Uterus (tissue), 2 donors: Measurements from ENCODE around the gene VWA8.

Experiments
- CTCF ChIP-seq, 4 experiments: fragments of 200-600 bp in 2 of 4; fragments of 450-650 bp in 2 of 4; sonication (generic) in 2 of 4; IDR thresholded peaks; one replicate each; pipeline ENCODE4 v1.5.1; 2016 to 2019; ENCODE audit warnings: antibody characterized with exemption in 4 of 4, mild to moderate bottlenecking in 2 of 4, moderate library complexity in 1 of 4
- POLR2A ChIP-seq, 2 donors: fragments of 450-650 bp; IDR thresholded peaks; one replicate each; pipeline ENCODE4 v1.6.1; 2016; ENCODE audit warnings: antibody characterized with exemption in 2 of 2, mild to moderate bottlenecking in 1 of 2, moderate library complexity in 1 of 2

DNA sequence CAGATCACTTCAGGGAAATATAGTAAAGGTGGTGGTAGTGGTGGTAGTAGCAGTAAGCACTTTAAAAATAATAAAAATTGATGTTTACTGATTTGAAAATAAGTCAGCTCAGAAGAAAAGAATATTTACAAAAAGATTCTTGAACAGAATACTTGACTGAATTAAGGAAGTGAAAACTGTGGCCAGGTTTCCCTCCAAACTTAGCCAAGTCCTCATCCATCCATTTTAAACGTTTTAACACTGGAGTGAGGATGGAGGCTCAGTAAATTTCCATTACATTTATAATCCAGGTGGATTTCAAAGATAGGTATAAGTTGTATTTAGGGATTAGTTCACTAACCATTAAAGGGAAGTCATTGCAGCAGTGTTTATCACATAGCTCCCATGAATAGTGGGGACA is 282.1 kb downstream of the VWA8 start:
- no peak for TF ChIP-seq CTCF (IDR thresholded peaks at IDR 0.05)
- no peak for TF ChIP-seq POLR2A (IDR thresholded peaks at IDR 0.05)
